Activated naive CD8-positive, alpha-beta T cell (primary cell): ENCODE results near the gene SEBOX.
A peak's percentile ranks its signal among the peaks of the same experiment; 100 is the strongest.

ENCODE experiments used
- H3K27ac Mint-ChIP-seq: one replicate; pipeline ENCODE4 v1.8.0; 2021; ENCODE audit warnings: mixed read lengths
- H3K27me3 Mint-ChIP-seq: one replicate; pipeline ENCODE4 v1.8.0; 2021; ENCODE audit warnings: mixed read lengths
- H3K36me3 Mint-ChIP-seq: one replicate; pipeline ENCODE4 v1.8.0; 2021; ENCODE audit warnings: mixed read lengths
- H3K4me1 Mint-ChIP-seq: one replicate; pipeline ENCODE4 v1.8.0; 2021; ENCODE audit warnings: low read depth, mixed read lengths
- H3K4me3 Mint-ChIP-seq: one replicate; pipeline ENCODE4 v1.8.0; 2021; ENCODE audit warnings: mild to moderate bottlenecking, mixed read lengths
- H3K9me3 Mint-ChIP-seq: one replicate; pipeline ENCODE4 v1.8.0; 2021; ENCODE audit warnings: low read depth, mixed read lengths

Gene SEBOX, protein sequence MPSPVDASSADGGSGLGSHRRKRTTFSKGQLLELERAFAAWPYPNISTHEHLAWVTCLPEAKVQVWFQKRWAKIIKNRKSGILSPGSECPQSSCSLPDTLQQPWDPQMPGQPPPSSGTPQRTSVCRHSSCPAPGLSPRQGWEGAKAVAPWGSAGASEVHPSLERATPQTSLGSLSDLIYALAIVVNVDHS

DNA sequence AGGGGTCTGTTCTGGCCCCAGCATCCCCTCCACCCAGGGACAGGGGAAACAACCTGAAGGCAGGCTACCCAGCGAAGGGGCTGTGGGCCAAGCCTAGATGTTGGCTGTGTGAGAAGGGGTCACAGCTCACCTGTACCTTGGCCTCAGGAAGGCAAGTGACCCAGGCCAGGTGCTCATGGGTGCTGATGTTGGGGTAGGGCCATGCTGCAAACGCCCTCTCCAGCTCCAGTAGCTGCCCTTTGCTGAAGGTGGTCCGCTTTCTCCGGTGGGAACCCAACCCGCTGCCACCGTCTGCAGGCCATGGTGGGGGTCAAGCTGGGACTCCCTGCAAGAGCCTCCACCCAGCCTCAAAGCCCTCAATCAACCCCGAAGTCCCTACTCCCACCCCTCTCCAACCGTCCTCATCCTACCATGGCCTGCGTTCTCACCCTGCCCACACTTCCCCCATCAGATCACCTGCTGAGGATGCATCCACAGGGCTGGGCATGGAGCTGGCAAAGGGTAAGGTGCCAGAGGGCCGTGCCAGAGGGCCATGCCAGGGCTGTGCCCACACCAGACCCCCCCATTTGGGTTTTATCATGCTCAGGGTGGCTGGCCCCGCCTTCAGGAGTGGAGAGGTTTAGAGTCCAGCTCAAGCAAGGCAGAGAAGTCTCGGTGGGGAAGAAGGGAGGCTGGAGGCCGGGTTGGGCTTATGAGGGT, at the start of gene SEBOX:
TSS of gene SEBOX (minus strand) at position 535 of the 699 bp plus-strand sequence. CDS start at position 487, 48 bp downstream.
- H3K9me3 Mint-ChIP-seq, result no peaks in the 10 kb centered on the region
- no peaks in the 10 kb centered on the region for H3K4me1 Mint-ChIP-seq
- H3K4me3 Mint-ChIP-seq, result no peak within 1 kb of the TSS
- no peaks in the 10 kb centered on the region for H3K36me3 Mint-ChIP-seq
- no peak within 1 kb of the TSS for H3K27ac Mint-ChIP-seq
- H3K27me3 Mint-ChIP-seq, result no peaks in the 10 kb centered on the region

DNA sequence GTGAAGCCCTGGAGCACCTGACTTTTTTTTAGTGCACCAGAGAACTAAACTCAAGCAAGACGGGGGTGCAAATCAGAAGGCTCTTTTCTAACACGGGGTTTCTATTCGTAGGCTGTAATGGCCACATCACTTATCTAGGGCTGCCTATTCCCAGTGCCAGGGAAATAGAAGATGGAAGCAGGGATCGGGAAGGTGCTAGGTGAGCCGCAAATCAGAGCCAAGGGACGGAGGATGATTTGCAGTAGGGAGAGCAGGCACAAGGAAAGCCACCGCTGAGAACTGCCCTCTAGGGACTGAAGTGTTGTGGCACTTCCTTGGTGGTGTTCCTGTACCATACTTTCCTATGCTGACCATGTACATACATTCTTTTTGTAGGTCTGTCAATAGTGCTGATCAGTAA, 48.8 kb upstream of the SEBOX start:
- H3K4me3 Mint-ChIP-seq, result no peak overlapping the region
- no peak overlapping the region for H3K27ac Mint-ChIP-seq
- H3K9me3 Mint-ChIP-seq, result no peaks in the 10 kb centered on the region
- H3K4me1 Mint-ChIP-seq, result peaks cover 4% of the 10 kb centered on the region
- no peaks in the 10 kb centered on the region for H3K36me3 Mint-ChIP-seq
- H3K27me3 Mint-ChIP-seq, result peaks cover 6% of the 10 kb centered on the region

DNA sequence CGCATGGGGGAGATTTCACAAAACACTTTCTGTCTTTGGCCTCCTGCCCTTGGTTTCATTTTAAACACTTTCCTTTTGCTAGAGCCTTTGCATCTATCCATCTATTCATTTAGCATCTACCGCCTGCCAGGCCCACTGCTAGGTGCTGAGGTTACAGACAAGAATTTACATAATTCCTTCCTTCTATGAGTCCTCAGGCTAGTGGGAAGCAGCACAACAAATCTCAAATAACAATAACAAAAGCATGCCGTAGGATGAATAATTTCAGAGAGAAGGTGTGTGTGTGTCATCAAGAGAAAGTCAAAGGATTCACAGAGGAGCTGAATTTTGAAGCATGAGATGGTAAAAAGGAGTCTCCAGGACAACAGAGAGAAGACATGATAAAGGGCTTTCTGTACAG, 47.1 kb upstream of the SEBOX start:
- H3K4me1 Mint-ChIP-seq, result peaks cover 4% of the 10 kb centered on the region
- H3K36me3 Mint-ChIP-seq, result no peaks in the 10 kb centered on the region
- no peaks in the 10 kb centered on the region for H3K9me3 Mint-ChIP-seq
- H3K4me3 Mint-ChIP-seq, result no peak overlapping the region
- H3K27me3 Mint-ChIP-seq, result peaks cover 10% of the 10 kb centered on the region
- H3K27ac Mint-ChIP-seq, result peak overlapping the region; percentile 8

DNA sequence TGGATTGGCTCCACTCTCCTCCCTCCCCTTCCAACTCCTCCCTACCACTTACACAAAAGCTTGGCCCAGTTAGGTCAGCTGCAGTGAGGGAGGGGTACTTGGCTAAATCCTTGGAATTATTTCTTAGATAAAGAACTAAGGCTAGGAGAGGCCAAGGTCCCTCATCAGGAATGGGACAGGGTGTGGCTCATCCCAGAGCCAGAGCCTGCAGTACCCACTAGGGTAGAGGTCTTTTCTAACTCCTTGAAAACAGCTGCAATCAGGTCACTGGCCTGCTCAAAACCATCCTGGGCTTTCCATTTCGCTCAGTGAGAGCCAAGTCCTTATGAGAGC, 42.9 kb upstream of the SEBOX start:
- H3K4me3 Mint-ChIP-seq, result no peak overlapping the region
- peaks cover 7% of the 10 kb centered on the region for H3K4me1 Mint-ChIP-seq
- H3K27ac Mint-ChIP-seq, result no peak overlapping the region
- H3K36me3 Mint-ChIP-seq, result no peaks in the 10 kb centered on the region
- H3K27me3 Mint-ChIP-seq, result peaks cover 4% of the 10 kb centered on the region
- no peaks in the 10 kb centered on the region for H3K9me3 Mint-ChIP-seq

DNA sequence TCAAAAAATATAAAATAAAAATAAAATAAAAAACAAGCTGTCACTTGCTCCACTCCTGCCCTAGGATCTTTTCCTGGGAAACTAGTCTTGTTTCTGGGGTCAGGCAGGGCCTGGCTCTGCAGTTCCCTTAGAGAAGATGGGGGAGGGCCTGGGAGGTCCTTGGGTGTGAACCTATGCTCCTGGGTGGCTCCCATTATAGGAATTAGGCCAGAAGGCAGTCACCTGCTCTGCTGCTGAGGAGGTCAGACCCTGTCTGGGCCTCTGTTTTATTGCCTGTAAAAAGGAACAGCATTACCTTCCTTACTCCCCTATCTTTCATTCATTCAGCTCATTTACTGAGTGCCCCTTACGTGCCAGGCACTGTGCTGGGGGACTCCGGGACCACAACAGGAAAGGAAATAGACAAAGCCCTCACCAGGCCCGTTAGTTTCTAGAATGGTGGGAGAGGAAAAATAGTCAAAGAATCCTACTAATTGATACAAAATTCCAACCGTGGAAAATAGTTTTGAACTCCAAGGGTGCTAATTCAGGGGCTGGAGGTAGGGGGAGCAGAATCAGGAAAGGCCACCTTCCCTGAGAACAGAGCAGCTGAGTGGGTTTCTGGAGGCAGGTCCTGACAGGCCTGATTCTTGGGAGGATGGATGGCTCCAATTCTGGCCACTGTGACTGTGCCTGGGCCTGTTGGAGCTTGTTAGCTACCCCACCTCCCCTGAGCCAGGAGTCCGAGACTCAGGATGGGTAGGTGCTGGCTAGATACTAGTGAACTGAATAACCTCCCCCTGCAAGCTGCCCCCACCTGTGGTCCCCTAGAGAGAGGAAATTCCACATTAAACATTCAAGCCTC, 42.4 kb upstream of the SEBOX start:
- H3K36me3 Mint-ChIP-seq, result no peaks in the 10 kb centered on the region
- H3K27ac Mint-ChIP-seq, result no peak overlapping the region
- H3K4me3 Mint-ChIP-seq, result peak overlapping the region; percentile 54
- H3K27me3 Mint-ChIP-seq, result peaks cover 4% of the 10 kb centered on the region
- peaks cover 7% of the 10 kb centered on the region for H3K4me1 Mint-ChIP-seq
- H3K9me3 Mint-ChIP-seq, result no peaks in the 10 kb centered on the region

DNA sequence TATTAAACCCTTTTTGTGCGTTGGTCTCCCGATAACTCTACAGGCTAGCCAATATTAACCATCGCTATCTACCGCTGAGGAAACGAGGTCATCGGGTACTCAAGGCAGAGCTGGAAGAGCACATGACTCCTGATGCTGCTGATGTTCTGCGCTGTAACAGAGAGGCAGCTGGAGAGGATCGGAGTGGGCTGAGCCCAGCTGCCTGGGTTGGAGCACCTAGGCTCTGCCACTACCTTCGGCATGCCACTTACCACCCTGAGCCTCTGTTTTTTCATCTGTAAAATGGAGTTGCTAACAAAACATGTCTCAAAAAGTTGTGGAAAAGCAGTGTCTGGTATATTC, 41.4 kb upstream of the SEBOX start:
- peak overlapping the region; percentile 72 for H3K27ac Mint-ChIP-seq
- H3K9me3 Mint-ChIP-seq, result no peaks in the 10 kb centered on the region
- peak overlapping the region; percentile 86 for H3K4me3 Mint-ChIP-seq
- H3K27me3 Mint-ChIP-seq, result peaks cover 4% of the 10 kb centered on the region
- H3K4me1 Mint-ChIP-seq, result peaks cover 7% of the 10 kb centered on the region
- H3K36me3 Mint-ChIP-seq, result no peaks in the 10 kb centered on the region

DNA sequence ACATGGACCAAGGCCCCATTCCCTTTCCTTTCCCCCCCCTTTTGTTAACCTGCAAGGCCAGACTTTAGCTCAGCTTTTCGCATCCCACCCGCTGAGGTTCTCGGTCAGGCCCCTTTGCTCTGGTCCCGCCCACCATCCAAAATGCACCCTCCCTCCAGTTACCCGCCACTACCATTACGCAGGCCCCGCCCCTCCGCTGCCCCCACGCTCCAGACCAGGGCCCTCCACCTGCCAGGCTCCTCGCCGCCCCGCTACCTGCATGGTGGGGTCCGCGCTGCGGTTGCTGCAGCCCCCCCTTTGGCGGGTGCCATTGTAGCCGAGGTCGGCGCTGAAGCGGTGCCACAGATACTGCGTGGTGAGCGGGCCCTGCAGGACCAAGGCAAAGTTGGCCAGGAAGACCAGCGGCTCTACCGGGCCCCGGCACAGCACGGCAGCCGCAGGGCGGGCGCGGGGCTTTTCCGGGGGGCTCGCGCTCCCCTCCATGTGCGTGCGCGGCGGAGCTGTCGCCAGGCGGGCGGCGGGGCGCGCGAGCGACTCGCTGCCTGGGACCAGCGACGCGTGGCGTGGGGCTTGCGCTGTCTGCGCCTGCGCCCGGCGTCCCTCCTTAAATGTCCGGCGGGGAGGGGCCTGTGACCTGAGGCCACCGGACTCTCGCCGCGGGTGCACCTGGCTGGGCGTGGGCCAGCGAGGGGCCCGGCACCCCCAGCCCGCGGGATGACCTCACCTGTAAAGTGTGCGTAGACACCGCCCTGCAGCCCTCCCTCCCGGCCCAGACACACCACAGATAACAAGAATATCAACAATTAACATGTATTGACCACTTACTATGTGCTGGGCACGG, 40.9 kb upstream of the SEBOX start, which contains the start of gene SLC46A1:
TSS of gene SLC46A1 (minus strand) at position 581 of the 841 bp plus-strand sequence. CDS start at position 483, 98 bp downstream.
- H3K27ac Mint-ChIP-seq, result peak within 1 kb of the TSS; percentile 72
- no peaks in the 10 kb centered on the region for H3K36me3 Mint-ChIP-seq
- H3K27me3 Mint-ChIP-seq, result peaks cover 4% of the 10 kb centered on the region
- H3K4me1 Mint-ChIP-seq, result peaks cover 7% of the 10 kb centered on the region
- H3K9me3 Mint-ChIP-seq, result no peaks in the 10 kb centered on the region
- H3K4me3 Mint-ChIP-seq, result peak within 1 kb of the TSS; percentile 86

DNA sequence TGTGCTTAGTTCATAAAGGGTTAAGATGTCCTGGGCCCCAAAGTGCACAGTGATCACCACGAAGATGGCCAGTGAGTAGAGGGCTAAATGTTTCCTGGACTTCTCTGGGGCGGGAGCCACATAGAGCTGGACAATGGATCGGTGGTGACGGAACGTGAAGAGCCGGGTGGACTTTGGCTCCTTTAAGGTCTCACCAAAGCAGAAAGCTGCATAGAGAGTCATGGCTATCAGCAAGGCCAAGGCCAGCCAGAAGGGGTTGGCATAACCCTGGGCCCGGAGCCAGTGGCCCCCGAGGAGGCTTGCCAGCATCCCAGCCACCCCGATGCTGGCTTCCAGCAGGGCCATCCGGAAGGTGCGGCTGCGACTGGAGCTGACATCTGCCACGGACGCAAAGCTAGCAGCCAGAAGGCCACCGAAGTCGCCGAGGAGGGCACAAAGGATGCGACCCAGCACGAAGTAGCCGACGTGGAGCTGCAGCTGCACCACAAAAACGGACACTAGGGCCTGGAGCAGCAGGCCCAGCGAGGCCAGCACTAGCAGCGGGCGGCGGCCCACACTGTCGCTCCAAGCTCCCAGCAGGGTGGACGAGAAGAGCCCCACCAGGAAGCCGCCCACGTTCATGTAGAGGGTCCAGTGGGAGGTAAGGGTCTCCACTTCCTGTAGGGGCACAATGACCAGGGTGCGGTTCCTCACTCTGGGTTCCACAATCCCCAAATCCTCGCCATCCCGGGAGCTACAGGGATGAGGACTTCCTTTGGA, 40.0 kb upstream of the SEBOX start:
- peaks cover 4% of the 10 kb centered on the region for H3K27me3 Mint-ChIP-seq
- H3K36me3 Mint-ChIP-seq, result no peaks in the 10 kb centered on the region
- no peak overlapping the region for H3K27ac Mint-ChIP-seq
- peak overlapping the region; percentile 83 for H3K4me3 Mint-ChIP-seq
- H3K4me1 Mint-ChIP-seq, result peaks cover 7% of the 10 kb centered on the region
- no peaks in the 10 kb centered on the region for H3K9me3 Mint-ChIP-seq

DNA sequence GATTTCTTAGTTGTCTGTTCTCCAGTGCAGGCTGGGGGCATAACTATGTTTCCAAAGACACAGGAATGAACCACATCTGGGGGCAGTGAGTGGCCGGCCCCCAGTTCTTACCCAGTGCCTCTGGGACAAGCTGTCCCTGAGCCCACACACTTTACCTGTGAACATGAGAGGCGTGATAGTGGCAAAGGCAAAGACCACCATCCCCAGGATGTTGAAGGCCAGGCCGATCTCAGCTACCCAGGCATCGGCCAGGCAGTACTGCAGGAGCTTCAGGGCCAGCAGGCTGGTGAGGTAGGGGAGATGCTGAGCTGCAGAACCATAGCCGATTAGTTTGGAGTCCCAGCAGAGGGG, 39.4 kb upstream of the SEBOX start:
- peaks cover 4% of the 10 kb centered on the region for H3K27me3 Mint-ChIP-seq
- peak overlapping the region; percentile 54 for H3K4me3 Mint-ChIP-seq
- H3K9me3 Mint-ChIP-seq, result no peaks in the 10 kb centered on the region
- peaks cover 7% of the 10 kb centered on the region for H3K4me1 Mint-ChIP-seq
- no peak overlapping the region for H3K27ac Mint-ChIP-seq
- no peaks in the 10 kb centered on the region for H3K36me3 Mint-ChIP-seq

DNA sequence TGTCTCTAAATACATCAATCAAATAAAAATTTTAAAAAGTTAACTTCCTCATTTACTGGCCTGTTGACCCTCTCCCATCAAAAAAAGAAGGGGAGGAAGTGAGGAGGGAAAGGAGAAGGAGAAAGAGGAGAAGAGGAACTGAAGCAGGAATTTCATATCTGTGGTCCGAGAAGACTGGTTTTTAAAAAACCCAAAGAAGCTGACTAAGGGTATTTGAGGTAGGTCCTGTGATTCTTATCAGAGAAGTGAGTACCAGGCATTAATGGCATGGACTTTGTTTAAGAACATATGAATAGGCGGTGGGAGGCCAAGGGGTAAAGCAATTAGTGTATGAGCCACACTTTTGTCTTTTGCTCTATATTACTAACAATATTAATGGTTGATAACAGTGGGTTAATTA, 39.0 kb upstream of the SEBOX start:
- no peak overlapping the region for H3K4me3 Mint-ChIP-seq
- no peaks in the 10 kb centered on the region for H3K36me3 Mint-ChIP-seq
- no peak overlapping the region for H3K27ac Mint-ChIP-seq
- peaks cover 4% of the 10 kb centered on the region for H3K27me3 Mint-ChIP-seq
- no peaks in the 10 kb centered on the region for H3K9me3 Mint-ChIP-seq
- peaks cover 7% of the 10 kb centered on the region for H3K4me1 Mint-ChIP-seq

DNA sequence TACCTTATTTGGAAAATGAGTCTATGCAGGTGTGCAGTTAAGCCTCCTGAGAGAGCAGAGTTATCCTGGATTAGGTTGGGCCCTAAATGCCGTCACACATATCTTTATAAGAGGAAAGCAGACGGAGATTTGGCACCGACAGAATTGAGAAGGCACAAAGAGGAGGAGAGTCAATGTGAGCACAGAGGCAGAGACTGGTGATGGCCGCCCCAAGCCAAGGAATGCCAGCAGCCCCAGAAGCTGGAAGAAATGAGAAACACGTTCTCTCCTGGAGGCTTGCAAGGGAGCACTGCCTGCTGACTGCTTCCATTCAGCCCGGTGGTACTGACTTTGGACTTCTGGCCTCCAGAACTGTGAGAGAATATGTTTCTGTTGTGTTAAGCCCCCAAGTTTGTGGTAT, 37.8 kb upstream of the SEBOX start:
- Mint-ChIP-seq H3K36me3 (no peaks in the 10 kb centered on the region), H3K9me3 (no peaks in the 10 kb centered on the region), H3K4me1 (peaks cover 7% of the 10 kb centered on the region), H3K4me3 (no peak overlapping the region), H3K27ac (no peak overlapping the region), H3K27me3 (no peaks in the 10 kb centered on the region)

DNA sequence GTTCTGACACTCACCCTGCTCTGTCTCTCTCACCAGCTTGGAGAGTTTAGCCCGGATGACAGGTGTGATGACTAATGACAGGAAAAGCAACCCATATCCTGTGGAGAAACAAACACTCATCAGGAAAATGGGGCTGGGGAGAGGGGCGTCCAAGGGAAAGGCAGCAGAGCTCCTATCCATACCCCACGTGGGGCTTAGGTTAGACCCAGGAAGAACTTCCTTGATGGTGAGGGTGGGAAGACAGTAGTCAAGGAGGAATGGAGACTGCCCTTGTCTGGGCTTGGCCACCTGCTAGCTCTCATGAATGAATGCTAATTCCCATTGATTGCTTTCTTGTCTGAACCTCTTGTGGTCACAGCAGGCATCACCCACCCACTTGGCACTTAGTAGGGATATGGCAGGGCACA, 37.2 kb upstream of the SEBOX start:
- no peaks in the 10 kb centered on the region for H3K9me3 Mint-ChIP-seq
- H3K4me3 Mint-ChIP-seq, result no peak overlapping the region
- H3K4me1 Mint-ChIP-seq, result peaks cover 7% of the 10 kb centered on the region
- H3K36me3 Mint-ChIP-seq, result no peaks in the 10 kb centered on the region
- H3K27ac Mint-ChIP-seq, result no peak overlapping the region
- no peaks in the 10 kb centered on the region for H3K27me3 Mint-ChIP-seq

DNA sequence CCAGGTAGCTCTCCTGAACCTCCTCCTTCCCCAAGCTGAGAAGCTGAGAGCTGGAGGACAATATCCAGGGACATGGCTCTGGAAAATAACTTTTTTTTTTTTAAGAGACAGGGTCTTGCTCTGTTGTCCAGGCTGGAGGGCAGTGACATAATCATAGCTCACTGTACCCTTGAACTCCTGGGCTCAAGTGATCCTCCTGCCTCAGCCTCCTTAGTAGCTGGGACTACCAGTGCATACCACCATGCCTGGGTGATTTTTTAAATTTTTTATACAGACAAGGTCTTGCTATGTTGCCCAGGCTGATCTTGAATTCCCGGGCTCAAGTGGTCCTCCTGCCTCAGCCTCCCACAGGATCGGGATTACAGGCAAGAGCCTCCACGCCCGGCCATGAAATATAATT, 34.8 kb upstream of the SEBOX start:
- Mint-ChIP-seq H3K27ac (no peak overlapping the region), H3K4me1 (no peaks in the 10 kb centered on the region)

DNA sequence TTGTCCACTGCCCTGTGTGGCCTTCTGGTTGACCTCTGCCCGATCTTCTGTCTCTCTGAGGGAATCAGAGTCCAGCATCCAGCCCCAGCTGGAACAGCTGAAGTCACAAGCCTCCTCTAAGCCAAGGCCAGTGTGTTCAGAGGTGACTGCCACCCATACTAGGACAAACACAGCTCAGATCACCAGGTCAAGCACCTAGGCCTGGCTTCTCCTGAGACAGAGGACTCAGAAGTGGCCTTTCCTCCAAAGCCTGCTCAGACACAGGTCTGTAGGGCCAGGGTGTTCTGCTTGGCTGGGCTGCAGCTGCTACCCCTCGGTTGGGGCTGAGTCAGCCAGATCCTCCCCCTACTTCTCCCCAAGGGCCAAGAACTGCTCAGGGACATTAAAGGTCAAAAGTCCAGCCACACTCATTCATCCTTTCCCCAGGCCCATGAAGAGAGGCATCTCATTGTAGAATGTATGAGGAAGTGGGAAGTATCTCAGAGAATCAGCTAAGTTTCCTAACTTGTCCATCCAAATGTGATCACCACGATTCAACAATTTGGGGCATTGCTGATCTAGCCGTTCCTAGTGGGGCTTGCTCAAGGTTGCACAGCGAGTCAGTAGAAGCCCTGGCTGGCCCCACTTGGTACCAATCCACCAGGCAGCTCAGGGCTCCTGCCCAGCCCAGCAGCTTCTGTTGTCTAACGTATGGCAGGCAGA, 33.4 kb upstream of the SEBOX start:
- no peak overlapping the region for H3K4me3 Mint-ChIP-seq

More for the DNA sequence above, 34.8 kb upstream of the SEBOX start:
- Mint-ChIP-seq H3K4me3 (no peak overlapping the region), H3K27me3 (no peaks in the 10 kb centered on the region), H3K9me3 (no peaks in the 10 kb centered on the region), H3K36me3 (no peaks in the 10 kb centered on the region)

More for the DNA sequence above, 33.4 kb upstream of the SEBOX start:
- Mint-ChIP-seq H3K27ac (peak overlapping the region; percentile 12), H3K9me3 (no peaks in the 10 kb centered on the region), H3K36me3 (no peaks in the 10 kb centered on the region), H3K4me1 (no peaks in the 10 kb centered on the region), H3K27me3 (no peaks in the 10 kb centered on the region)
